Prostate gland (tissue), 2 donors: Measurements from ENCODE around the gene DOK6.

Experiments used
- CTCF ChIP-seq, 4 experiments: fragments of 200-600 bp in 2 of 4; fragments of 450-650 bp in 2 of 4; sonication (generic) in 2 of 4; IDR thresholded peaks; 1 replicate in 3 of 4; 2 replicates in 1 of 4; pipeline ENCODE4 v1.5.1; 2016 to 2019; ENCODE audit warnings: antibody characterized with exemption in 4 of 4, mild to moderate bottlenecking in 2 of 4, moderate library complexity in 2 of 4
- POLR2A ChIP-seq: fragments of 450-650 bp; IDR thresholded peaks from one replicate; pipeline ENCODE4 v1.6.1; 2016; ENCODE audit warnings: antibody characterized with exemption, mild to moderate bottlenecking
- POLR2AphosphoS5 ChIP-seq: sonication (generic); formaldehyde crosslinking; IDR thresholded peaks from one replicate; pipeline ENCODE4 v1.6.1; 2017; ENCODE audit warnings: antibody characterized with exemption

GRCh38 chr18:69814861-69815385 is 414.2 kb downstream of the DOK6 start:
- TF ChIP-seq POLR2A (no peak), CTCF (IDR thresholded peaks at IDR 0.05) (no peak), POLR2AphosphoS5 (no peak)
